ENCODE data around the gene TCF23. TPM values are rescaled to one million over a fixed set of nuclear protein-coding genes. Genes with fewer than 3 reads are reported as not detected.
A peak's percentile ranks its signal among the peaks of the same experiment; 100 is the strongest.

TCF23 gene
- total and polyA plus RNA-seq, 2 of the 4 experiments (the other 2 are of a cell fraction): not detected

GRCh38 chr2:27123302-27124150, 25.3 kb upstream of the TCF23 start, which contains the start of gene ABHD1:
TSS of gene ABHD1 (plus strand) at chr2:27123815. CDS start at chr2:27123949, 134 bp downstream.
- Histone ChIP-seq H3K9me1 (ENCODE audit: insufficient read depth, low read length) (peaks cover 4% of the 10 kb centered on the region; the same call in 1 of the 2 replicates), H3K56ac (ENCODE audit: extremely low read depth, insufficient read depth, low read length) (no peak within 1 kb of the TSS), H4K20me1 (ENCODE audit: insufficient read depth, low read length) (no peaks in the 10 kb centered on the region), H3K14ac (replicated peaks; ENCODE audit: low read depth, low read length) (no peak within 1 kb of the TSS; the same call in 1 of the 2 replicates), H3K4me2 (ENCODE audit: low read depth, low read length) (peak within 1 kb of the TSS; percentile 81), H3K36me3 (ENCODE audit: control insufficient read depth, insufficient read depth, low read length) (no peaks in the 10 kb centered on the region), H4K91ac (ENCODE audit: insufficient read depth, low read depth, low read length) (peak within 1 kb of the TSS; percentile 37; the same call in 1 of the 2 replicates), H3K23ac (ENCODE audit: low read depth, low read length) (peak within 1 kb of the TSS; percentile 2; the same call in 1 of the 2 replicates), H3K4me1 (ENCODE audit: control insufficient read depth, insufficient read depth, low read length) (peaks cover 4% of the 10 kb centered on the region), H3K4ac (ENCODE audit: low read depth, low read length) (no peak within 1 kb of the TSS), H4K5ac (ENCODE audit: low read depth, low read length) (peak within 1 kb of the TSS; percentile 88; the same call in 1 of the 2 replicates), H2AFZ (replicated peaks; ENCODE audit: low read length, poor library complexity) (peak within 1 kb of the TSS; percentile 93), H3K9ac (ENCODE audit: low read depth, low read length) (0 out of 2 replicates have a peak within 1 kb of the TSS, but pooled peaks have one; percentile 18), H3K79me1 (ENCODE audit: low read depth in 1 of 2, low read length in 2 of 2) (no peaks in the 10 kb centered on the region), H2BK120ac (ENCODE audit: low read depth, low read length) (no peak within 1 kb of the TSS), H3K27me3 (ENCODE audit: control insufficient read depth, insufficient read depth, low read length) (peaks cover 46% of the 10 kb centered on the region), H2BK20ac (ENCODE audit: low read depth, low read length) (no peak within 1 kb of the TSS), H2BK15ac (ENCODE audit: low read depth, low read length) (no peak within 1 kb of the TSS; the same call in 2 of the 3 replicates), H3K4me3 (ENCODE audit: insufficient read depth, low read depth, low read length) (peak within 1 kb of the TSS; percentile 57), H2BK5ac (ENCODE audit: low read depth, low read length, poor library complexity, severe bottlenecking) (no peak within 1 kb of the TSS), H2AK5ac (ENCODE audit: low read depth, low read length) (no peak within 1 kb of the TSS; the same call in 1 of the 2 replicates), H3K27ac (ENCODE audit: insufficient read depth, low read length) (no peak within 1 kb of the TSS), H3K9me3 (ENCODE audit: control insufficient read depth, insufficient read depth, low read length) (peaks cover 6% of the 10 kb centered on the region; the same call in 1 of the 2 replicates), H4K8ac (ENCODE audit: low read depth in 2 of 2, low read length in 2 of 2) (peak within 1 kb of the TSS in 1 of 2 experiments; percentile 79; a peak in 3 of 4 replicates), H2AK9ac (replicated peaks; ENCODE audit: low read depth, low read length, poor library complexity) (peak within 1 kb of the TSS; percentile 68), H3K18ac (ENCODE audit: low read depth, low read length) (no peak within 1 kb of the TSS)
- 10% methylated on average over 13 of the region's 47 CpGs; no CpG with 5 or more reads in 1 of the 2 experiments for WGBS, 2 experiments (ENCODE audit: extremely low coverage in 2 of 2, insufficient read length in 1 of 2)
- BruUV-seq (replicated peaks): no TSS peak
- POLR2A ChIA-PET (ENCODE audit: unreplicated experiment): interaction anchor here (0.5 kb wide), 1 partner anchor 42 kb away, joined by 7 read pairs; no protein-coding TSS in a partner anchor
- dilution Hi-C loops (cut with HindIII; ENCODE audit: low sequenced_read_pairs, unreplicated experiment): no loop called here
- intact Hi-C loops (cut with micrococcal nuclease): no loop called here
- ATAC-seq (ENCODE audit: low read depth) (peak; percentile 89), DNase-seq (no peak)
- in situ Hi-C loops (cut with MboI; ENCODE audit: low sequenced_read_pairs): no loop called here
- CTCF ChIA-PET: interaction anchor here (0.8 kb wide), 1 partner anchor 14 kb away, joined by 3 read pairs; no protein-coding TSS in a partner anchor
- TF ChIP-seq, protein P1, sequence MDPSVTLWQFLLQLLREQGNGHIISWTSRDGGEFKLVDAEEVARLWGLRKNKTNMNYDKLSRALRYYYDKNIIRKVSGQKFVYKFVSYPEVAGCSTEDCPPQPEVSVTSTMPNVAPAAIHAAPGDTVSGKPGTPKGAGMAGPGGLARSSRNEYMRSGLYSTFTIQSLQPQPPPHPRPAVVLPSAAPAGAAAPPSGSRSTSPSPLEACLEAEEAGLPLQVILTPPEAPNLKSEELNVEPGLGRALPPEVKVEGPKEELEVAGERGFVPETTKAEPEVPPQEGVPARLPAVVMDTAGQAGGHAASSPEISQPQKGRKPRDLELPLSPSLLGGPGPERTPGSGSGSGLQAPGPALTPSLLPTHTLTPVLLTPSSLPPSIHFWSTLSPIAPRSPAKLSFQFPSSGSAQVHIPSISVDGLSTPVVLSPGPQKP (IDR thresholded peaks at IDR 0.05; ENCODE audit: borderline replicate concordance, low read depth, low read length): no peak
- TF ChIP-seq CHD1 (IDR thresholded peaks at IDR 0.05; ENCODE audit: low read depth, low read length) (no peak), FOS (IDR thresholded peaks at IDR 0.05; ENCODE audit: low read depth, low read length) (no peak), RFX5 (IDR thresholded peaks at IDR 0.05; ENCODE audit: low read depth, low read length) (no peak), RAD21 (IDR thresholded peaks at IDR 0.05; ENCODE audit: low read length) (no peak), MAFK (IDR thresholded peaks at IDR 0.05; ENCODE audit: low read depth, low read length) (no peak), MXI1 (IDR thresholded peaks at IDR 0.05; ENCODE audit: borderline replicate concordance, low read depth, low read length) (no peak), POLR2A (IDR thresholded peaks at IDR 0.05; ENCODE audit: low read depth, low read length) (no peak), RCOR1 (IDR thresholded peaks at IDR 0.05; ENCODE audit: insufficient replicate concordance, low read length) (no peak), CEBPB (IDR thresholded peaks at IDR 0.05; ENCODE audit: low read depth, low read length) (no peak), NFE2L2 (IDR thresholded peaks at IDR 0.05; ENCODE audit: low read depth, low read length) (no peak), BHLHE40 (IDR thresholded peaks at IDR 0.05; ENCODE audit: low read depth, low read length) (no peak)
- TF ChIP-seq, protein P2, sequence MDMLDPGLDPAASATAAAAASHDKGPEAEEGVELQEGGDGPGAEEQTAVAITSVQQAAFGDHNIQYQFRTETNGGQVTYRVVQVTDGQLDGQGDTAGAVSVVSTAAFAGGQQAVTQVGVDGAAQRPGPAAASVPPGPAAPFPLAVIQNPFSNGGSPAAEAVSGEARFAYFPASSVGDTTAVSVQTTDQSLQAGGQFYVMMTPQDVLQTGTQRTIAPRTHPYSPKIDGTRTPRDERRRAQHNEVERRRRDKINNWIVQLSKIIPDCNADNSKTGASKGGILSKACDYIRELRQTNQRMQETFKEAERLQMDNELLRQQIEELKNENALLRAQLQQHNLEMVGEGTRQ (IDR thresholded peaks at IDR 0.05; ENCODE audit: low read depth, low read length): no peak
- TF ChIP-seq, protein P3, sequence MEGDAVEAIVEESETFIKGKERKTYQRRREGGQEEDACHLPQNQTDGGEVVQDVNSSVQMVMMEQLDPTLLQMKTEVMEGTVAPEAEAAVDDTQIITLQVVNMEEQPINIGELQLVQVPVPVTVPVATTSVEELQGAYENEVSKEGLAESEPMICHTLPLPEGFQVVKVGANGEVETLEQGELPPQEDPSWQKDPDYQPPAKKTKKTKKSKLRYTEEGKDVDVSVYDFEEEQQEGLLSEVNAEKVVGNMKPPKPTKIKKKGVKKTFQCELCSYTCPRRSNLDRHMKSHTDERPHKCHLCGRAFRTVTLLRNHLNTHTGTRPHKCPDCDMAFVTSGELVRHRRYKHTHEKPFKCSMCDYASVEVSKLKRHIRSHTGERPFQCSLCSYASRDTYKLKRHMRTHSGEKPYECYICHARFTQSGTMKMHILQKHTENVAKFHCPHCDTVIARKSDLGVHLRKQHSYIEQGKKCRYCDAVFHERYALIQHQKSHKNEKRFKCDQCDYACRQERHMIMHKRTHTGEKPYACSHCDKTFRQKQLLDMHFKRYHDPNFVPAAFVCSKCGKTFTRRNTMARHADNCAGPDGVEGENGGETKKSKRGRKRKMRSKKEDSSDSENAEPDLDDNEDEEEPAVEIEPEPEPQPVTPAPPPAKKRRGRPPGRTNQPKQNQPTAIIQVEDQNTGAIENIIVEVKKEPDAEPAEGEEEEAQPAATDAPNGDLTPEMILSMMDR (conservative IDR thresholded peaks at IDR 0.05; ENCODE audit: low read depth, low read length): no peak
